Caco-2 (cell line): ENCODE data around the gene FES. TPM values are rescaled to one million over a fixed set of nuclear protein-coding genes. Genes with fewer than 3 reads are reported as not detected.
A peak's percentile ranks its signal among the peaks of the same experiment; 100 is the strongest.
"Not testable (repeated sequence)": the region's sequence is repeated elsewhere in the genome, so short reads cannot be mapped to it uniquely, and the experiment has no call there.

Source experiments
- BruUV-seq: library from RNA; stranded (reverse); fragments of 400-500 nt; replicated peaks from 2 replicates; lab custom pipeline; 2021; lab: Mats Ljungman, UMichigan
- CTCF ChIA-PET: fragments of 300-600 bp; sonication (Branson Sonifier 250); formaldehyde crosslinking; loops from one replicate; lab custom pipeline; 2022; ENCODE audit warnings: antibody characterized with exemption; lab: Charles Lee
- POLR2A ChIA-PET: fragments of 300-600 bp; sonication (Branson Sonifier 250); formaldehyde crosslinking; loops from one replicate; lab custom pipeline; 2022; ENCODE audit warnings: antibody characterized with exemption; lab: Charles Lee
- DNase-seq, 2 experiments: peaks; one replicate each; pipeline versions ENCODE4 v3.0.0 to v3.0.0-alpha.2; 2020 to 2022
- H3K27me3 ChIP-seq: replicated peaks from 2 replicates; pipeline ENCODE4 v1.6.0; 2011; ENCODE audit warnings: low read length; ENCODE audit not compliant: control insufficient read depth, insufficient read depth
- H3K36me3 ChIP-seq: 2 replicates; pipeline ENCODE4 v1.5.1; 2011; ENCODE audit warnings: low read length; ENCODE audit not compliant: control insufficient read depth, insufficient read depth
- H3K4me1 ChIP-seq: fragments of 250-450 bp; sonication (Bioruptor Pico); 2 replicates; pipeline ENCODE4 v1.5.1; 2020; ENCODE audit warnings: mild to moderate bottlenecking
- H3K4me3 ChIP-seq: 2 replicates; pipeline ENCODE4 v1.5.1; 2011; ENCODE audit warnings: low read depth, mild to moderate bottlenecking, control low read depth, low read length
- H3K9me3 ChIP-seq: fragments of 250-450 bp; sonication (Bioruptor Pico); 2 replicates; pipeline ENCODE4 v1.5.1; 2020; ENCODE audit warnings: mild to moderate bottlenecking, moderate library complexity
- H3K27ac Mint-ChIP-seq: one replicate; pipeline ENCODE4 v1.8.0; 2022; ENCODE audit warnings: mixed read lengths; ENCODE audit not compliant: unreplicated experiment
- H3K27me3 Mint-ChIP-seq: one replicate; pipeline ENCODE4 v1.8.0; 2022; ENCODE audit warnings: mixed read lengths; ENCODE audit not compliant: insufficient read depth, unreplicated experiment
- H3K36me3 Mint-ChIP-seq: one replicate; pipeline ENCODE4 v1.8.0; 2022; ENCODE audit warnings: mild to moderate bottlenecking, mixed read lengths; ENCODE audit not compliant: insufficient read depth, unreplicated experiment
- H3K4me1 Mint-ChIP-seq: one replicate; pipeline ENCODE4 v1.8.0; 2022; ENCODE audit warnings: low read depth, mixed read lengths; ENCODE audit not compliant: unreplicated experiment
- H3K4me3 Mint-ChIP-seq: one replicate; pipeline ENCODE4 v1.8.0; 2022; ENCODE audit warnings: mild to moderate bottlenecking, moderate library complexity, mixed read lengths; ENCODE audit not compliant: unreplicated experiment
- H3K9me3 Mint-ChIP-seq: one replicate; pipeline ENCODE4 v1.8.0; 2022; ENCODE audit warnings: mixed read lengths; ENCODE audit not compliant: unreplicated experiment
- CTCF ChIP-seq, 2 experiments: fragments of 200-600 bp in 1 of 2; IDR thresholded peaks; 1 replicate in 1 of 2; 2 replicates in 1 of 2; pipeline versions ENCODE4 v1.5.1 to v1.8.0; 2011 to 2022; ENCODE audit warnings: antibody characterized with exemption in 1 of 2, control low read depth in 1 of 2, inconsistent platforms in 1 of 2, low read depth in 1 of 2, low read length in 1 of 2, mild to moderate bottlenecking in 1 of 2, moderate library complexity in 1 of 2; ENCODE audit not compliant: insufficient read depth in 1 of 2, severe bottlenecking in 1 of 2, unreplicated experiment in 1 of 2
- intact Hi-C: fragments of 100-400 bp; cut with micrococcal nuclease; formaldehyde crosslinking; loops from one replicate; pipeline ENCODE4 v1.10.0; 2022; ENCODE audit not compliant: unreplicated experiment
- total RNA-seq: library from RNA; stranded (reverse); gene quantifications from 2 replicates; pipeline ENCODE4 v1.2.3, GENCODE V29; 2022

Gene FES
- total RNA-seq, 1 experiment from 2014 or later, result 1.7 TPM

GRCh38 chr15:90893175-90894090 lies 9.1 kb downstream of the FES start:
- Mint-ChIP-seq H3K4me1 (no peaks in the 10 kb centered on the region), H3K4me3 (peak overlapping the region; percentile 32), H3K27ac (no peak overlapping the region), H3K36me3 (no peaks in the 10 kb centered on the region), H3K9me3 (no peaks in the 10 kb centered on the region), H3K27me3 (peaks cover under 1% of the 10 kb centered on the region)
- ChIA-PET POLR2A (no interaction called here), CTCF (interaction anchor here (1.9 kb wide), 1 partner anchor 39 kb away, joined by 10 read pairs; the partner anchor contains the start of gene HDDC3)
- BruUV-seq, result no TSS peak
- no peaks in the 10 kb centered on the region for H3K36me3 ChIP-seq
- H3K4me3 ChIP-seq, result no peak overlapping the region
- DNase-seq, result peak in 1 of 2 experiments; percentile 43
- TF ChIP-seq CTCF (IDR thresholded peaks at IDR 0.05; ENCODE audit: insufficient read depth in 1 of 2, low read depth in 1 of 2, low read length in 1 of 2, severe bottlenecking in 1 of 2, unreplicated experiment in 1 of 2), result peak; percentile 9 to 32
- H3K9me3 ChIP-seq, result no peaks in the 10 kb centered on the region
- H3K27me3 ChIP-seq, result no peaks in the 10 kb centered on the region
- intact Hi-C loops, result no loop called here
- no peaks in the 10 kb centered on the region for H3K4me1 ChIP-seq

GRCh38 chr15:90895571-90896117 lies 11.3 kb downstream of the FES start:
- TF ChIP-seq CTCF (IDR thresholded peaks at IDR 0.05; ENCODE audit: insufficient read depth in 1 of 2, low read depth in 1 of 2, low read length in 1 of 2, severe bottlenecking in 1 of 2, unreplicated experiment in 1 of 2), result peak; percentile 8 to 19
- no peaks in the 10 kb centered on the region for H3K36me3 ChIP-seq
- no peaks in the 10 kb centered on the region for H3K4me1 ChIP-seq
- peaks cover 2% of the 10 kb centered on the region for H3K27me3 Mint-ChIP-seq
- no peaks in the 10 kb centered on the region for H3K27me3 ChIP-seq
- H3K27ac Mint-ChIP-seq, result no peak overlapping the region
- BruUV-seq, result no TSS peak
- no peaks in the 10 kb centered on the region for H3K4me1 Mint-ChIP-seq
- DNase-seq, result no peak
- H3K36me3 Mint-ChIP-seq, result no peaks in the 10 kb centered on the region
- no peaks in the 10 kb centered on the region for H3K9me3 ChIP-seq
- intact Hi-C loops, result no loop called here
- ChIA-PET CTCF (interaction anchor here (1.1 to 2.0 kb wide), 2 partner anchors 39 to 138 kb away, joined by 3 to 5 read pairs; partner anchors contain the start of gene UNC45A), POLR2A (no interaction called here)
- no peak overlapping the region for H3K4me3 ChIP-seq
- H3K4me3 Mint-ChIP-seq, result no peak overlapping the region
- H3K9me3 Mint-ChIP-seq, result no peaks in the 10 kb centered on the region

GRCh38 chr15:90897131-90897655 lies 12.9 kb downstream of the FES start:
- H3K4me3 ChIP-seq, H3K4me1 ChIP-seq, H3K4me3 Mint-ChIP-seq, H3K27me3 ChIP-seq, H3K27ac Mint-ChIP-seq, H3K27me3 Mint-ChIP-seq, BruUV-seq, intact Hi-C loops, H3K36me3 ChIP-seq, POLR2A ChIA-PET, H3K36me3 Mint-ChIP-seq, H3K9me3 Mint-ChIP-seq, DNase-seq, H3K9me3 ChIP-seq, H3K4me1 Mint-ChIP-seq: not testable (repeated sequence)
- CTCF ChIA-PET, result interaction anchor here (2.0 kb wide), 1 partner anchor 38 kb away, joined by 5 read pairs; the partner anchor contains the start of gene UNC45A
